NK-92 (cell line): ENCODE data around the gene TMEM132D.
"Not testable (repeated sequence)": the region's sequence is repeated elsewhere in the genome, so short reads cannot be mapped to it uniquely, and the experiment has no call there.

Experiments
- DNase-seq: peaks from one replicate; lab custom pipeline; 2025; ENCODE audit not compliant: unreplicated experiment; lab: John Stamatoyannopoulos, UW

Gene TMEM132D

DNA sequence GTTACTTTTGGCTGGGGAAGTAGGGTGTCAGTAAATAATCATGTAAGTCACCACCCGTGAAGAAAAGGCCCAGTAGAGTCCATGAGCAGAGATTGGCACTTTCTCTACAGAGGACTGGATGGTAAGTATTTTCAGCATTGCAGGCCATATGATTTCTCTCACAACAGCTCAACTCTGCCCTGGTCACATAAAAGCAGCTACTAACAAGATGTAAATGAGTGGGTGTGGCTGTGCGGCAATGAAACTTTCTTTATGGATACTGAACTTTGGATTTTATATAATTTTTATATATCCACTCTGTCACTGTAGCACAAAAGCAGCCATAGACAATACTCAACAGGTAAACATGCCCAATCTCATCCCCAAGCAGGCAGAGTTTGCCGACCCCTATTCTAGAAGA, 706.9 kb downstream of the TMEM132D start:
- DNase-seq: no peak

DNA sequence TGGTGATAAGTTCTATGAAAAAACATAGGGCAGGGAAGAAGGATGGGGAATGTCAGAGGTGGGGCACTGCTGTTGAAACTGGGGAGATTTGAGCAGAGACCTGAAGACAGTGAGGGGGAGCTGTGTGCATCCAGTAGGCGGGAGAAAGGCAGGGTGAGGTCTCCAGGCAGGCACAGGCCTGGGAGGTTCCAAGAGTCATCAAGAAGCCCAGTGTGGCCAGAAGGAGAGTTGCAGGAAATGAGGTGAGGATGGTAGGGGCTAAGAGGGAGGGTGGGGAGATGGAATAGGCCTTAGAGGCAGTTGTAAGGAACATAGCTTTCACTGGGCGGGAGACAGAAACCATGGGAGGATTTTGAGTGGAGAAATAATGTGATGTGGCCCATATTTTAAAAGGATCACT, 708.7 kb downstream of the TMEM132D start:
- DNase-seq: no peak

DNA sequence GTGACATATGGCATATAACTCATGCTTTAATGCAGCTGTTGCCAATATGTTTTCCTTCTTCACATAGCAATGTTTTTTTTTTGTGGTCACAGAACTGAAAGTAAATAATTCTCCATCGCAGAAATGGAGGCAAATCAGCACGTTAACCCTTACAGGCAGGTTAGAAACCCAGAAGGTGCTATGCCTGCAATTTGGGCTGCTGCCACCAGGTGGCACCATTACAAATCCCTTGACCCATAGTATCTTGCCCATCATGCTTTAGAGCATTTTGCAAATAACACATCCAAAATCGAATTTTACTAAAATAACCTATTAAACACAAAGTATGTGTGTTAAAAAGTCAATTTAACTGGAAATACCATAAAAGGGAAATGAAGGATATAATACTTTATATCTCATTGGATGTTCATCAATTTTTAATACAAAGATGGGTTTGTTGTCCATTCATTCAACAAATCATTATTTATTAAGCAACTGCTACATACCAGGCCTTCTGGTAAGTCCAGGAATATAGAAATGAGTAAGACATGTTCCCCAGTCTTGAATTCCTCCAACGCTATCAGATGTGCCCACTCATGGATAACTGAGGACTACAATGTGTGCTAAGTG, 710.5 kb downstream of the TMEM132D start:
- no peak for DNase-seq

DNA sequence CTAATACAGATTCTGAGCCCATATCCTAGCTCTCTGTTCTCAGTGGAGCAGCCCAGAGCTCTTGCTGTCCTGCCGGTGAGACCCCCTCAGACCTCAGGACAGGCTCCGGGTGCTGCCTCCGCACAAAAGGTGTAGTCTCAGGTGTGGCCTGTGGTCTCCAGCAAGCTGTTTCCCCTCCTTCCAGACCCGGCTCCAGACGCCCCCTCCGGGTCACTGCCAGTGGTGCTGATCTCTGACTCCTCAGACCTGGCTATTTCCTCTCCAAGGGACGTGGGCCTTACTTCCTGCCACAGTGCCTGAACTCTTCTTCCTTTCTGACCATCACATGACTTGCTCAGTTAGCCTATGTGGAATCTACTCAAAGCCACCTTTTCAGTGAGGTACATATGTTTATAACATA, 713.0 kb downstream of the TMEM132D start:
- no peak for DNase-seq

DNA sequence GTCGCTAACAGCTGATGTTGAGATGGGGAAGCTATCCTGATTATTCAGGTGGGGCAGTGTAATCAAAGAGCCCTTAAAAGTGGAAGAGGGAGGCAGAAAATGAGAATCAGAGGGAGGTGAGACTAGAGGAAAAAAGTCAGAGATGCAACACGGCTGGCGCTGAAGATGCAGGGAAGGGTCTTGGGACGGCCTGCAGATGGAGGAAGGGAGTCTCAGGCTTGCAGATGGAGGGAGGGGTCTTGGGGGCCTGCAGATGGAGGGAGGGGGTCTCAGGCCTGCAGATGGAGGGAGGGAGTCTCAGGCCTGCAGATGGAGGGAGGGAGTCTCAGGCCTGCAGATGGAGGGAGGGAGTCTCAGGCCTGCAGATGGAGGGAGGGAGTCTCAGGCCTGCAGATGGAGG, 713.9 kb downstream of the TMEM132D start:
- DNase-seq: not testable (repeated sequence)

DNA sequence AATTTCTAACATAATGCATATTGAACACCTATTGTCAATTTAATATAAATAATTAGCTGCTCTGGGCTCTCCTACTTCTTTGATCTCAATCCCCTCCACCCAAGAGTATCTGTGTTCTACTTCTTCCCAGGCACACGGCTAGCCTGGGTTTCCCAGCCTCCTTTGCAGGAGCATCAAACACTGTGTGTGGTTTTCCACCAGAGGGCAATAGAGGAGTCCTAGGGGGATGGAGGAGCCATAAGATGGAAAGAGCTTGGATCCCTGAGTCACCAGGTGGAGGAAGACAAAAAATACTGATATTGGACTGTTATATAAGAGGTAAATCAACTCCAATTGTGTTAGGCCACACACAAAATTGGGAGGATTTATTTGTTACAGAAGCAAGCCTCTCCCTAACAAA, 716.9 kb downstream of the TMEM132D start:
- DNase-seq: no peak

DNA sequence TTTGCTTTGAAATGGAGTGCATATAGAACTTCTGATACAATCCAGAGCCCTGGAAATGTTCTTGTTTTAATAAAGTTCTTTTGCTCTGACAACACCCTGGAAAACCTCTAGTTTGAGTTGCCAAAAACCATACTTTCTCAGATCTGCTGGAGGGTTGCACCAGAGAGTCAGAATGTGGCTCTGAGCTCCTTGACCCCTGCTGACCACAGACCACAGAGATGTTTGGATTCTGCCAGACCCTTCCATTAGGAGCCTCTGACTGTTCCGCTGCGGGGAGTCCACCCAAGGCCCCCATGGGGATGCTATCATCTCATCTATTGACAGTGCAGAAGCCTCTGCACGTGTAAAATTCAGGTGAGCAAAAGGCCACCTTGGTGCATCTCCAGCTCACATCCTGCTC, 718.0 kb downstream of the TMEM132D start:
- no peak for DNase-seq

DNA sequence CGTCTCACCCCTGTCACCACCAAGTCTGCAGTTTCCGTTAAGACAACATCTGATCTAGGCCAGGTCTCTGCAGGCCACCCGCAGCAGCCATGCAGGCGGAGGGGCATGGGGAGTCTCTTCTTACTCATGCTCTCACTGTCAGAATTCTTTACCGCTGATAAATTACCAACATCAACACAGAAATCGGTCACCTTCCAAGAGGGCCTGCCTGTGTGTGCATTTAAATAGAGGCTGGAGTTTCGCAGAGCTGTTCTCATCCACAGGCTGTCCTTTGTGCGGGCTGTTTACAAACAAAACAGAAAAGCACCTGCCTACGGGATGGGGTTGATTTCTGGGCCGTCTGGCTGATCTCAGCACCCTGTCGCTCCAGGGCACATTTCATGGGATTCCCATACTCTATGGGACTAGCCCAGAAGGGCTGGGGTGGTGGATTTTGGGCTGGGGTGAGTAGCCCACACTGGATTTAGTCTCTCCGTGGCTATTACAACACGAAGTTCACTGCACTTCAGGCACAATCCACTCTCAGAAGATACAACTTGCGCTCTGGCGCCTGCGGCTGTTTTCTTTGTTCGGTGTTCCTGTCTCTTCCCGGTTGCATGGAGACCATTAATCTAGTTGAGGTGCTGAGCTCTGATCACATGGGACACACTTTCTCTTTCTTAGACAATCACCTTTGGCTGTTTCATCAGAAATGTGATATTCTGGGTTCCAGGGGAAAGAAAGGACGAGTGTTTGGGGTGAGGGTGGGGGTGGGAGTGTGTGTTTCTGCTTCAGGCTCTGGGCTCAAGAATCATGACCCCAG, 719.5 kb downstream of the TMEM132D start:
- DNase-seq: no peak

DNA sequence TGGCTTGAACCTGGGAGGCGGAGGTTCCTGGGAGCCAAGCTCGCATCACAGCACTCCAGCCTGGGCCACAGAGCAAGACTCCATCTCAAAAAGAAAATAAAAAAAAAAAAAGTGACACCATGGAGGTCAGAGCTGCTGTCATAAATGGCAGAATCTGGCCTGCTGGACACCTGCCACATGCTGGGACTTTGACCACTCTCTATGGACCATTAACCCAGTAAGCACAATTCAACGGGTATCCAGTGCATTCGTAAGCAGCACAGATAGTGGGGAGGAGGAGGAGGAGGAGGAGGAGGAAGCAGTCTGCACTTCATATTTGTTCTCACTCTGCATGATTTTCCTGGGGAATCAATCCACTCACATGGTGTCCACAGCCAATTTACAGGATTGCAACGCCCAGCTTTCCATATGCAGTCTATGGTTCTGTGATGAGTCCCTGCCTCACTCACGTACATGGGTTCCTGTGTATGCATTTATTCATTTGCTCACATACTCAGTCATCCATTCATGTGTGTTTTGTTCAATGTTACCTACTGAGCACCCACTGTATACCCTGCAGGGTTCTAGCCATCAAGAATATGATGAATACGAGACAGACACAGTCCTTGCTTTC, 723.8 kb downstream of the TMEM132D start:
- no peak for DNase-seq

DNA sequence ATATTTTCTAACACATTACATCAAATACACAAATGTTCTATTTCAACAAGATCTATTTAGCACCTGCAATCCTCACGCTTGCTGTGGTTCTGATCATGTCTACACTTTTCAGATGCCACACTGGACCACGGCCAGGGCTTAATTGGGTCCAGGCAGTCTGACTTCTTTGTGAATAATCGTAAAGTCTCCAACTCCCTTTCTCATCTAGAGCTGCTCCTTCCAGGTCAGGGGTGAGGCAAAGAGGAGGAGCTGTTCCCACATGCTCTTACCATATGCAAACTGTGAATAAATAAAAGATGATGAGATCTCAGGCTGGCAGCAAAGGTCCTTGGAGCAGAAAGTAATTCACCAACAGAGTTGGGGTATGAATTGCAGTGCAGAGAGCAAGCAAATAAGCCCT, 733.9 kb downstream of the TMEM132D start:
- no peak for DNase-seq

DNA sequence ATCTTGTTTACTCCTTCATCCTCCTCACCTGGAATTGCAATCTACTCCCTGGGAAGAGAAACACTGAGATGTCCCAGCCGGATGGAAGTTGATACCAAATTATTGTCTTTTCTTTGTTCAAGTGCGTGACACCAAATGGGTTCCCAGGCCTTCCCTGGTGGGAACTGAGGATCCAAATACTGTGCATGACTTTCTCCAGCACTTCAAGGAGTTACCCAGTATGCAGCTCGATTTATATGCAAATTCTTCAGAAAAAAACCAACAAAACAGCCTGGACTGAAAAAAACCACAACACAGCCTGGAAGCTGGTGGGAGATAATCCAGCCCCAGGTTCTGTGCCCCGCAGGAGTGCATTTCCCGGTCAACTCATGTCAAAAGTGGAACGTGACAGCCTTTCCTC, 740.0 kb downstream of the TMEM132D start:
- no peak for DNase-seq

DNA sequence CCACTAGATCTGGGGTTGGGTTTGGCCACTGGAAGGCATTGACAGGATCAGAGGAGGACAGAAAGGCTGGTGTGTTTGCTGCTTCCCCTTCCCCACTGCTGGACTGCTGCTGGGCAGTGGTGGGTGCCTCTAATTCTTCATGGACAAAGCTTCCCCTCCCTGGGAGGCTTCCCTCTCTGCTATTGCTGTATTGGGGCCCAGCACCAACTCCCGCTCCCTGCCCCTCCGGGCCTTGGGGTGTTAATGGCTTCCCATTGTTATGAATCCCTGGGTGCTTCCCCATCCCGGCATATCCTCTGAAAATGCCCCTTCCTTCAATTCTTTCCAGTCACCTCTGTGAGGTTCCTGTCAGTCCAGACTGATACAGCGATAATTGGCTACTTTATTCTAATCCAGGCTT, 740.4 kb downstream of the TMEM132D start:
- no peak for DNase-seq

DNA sequence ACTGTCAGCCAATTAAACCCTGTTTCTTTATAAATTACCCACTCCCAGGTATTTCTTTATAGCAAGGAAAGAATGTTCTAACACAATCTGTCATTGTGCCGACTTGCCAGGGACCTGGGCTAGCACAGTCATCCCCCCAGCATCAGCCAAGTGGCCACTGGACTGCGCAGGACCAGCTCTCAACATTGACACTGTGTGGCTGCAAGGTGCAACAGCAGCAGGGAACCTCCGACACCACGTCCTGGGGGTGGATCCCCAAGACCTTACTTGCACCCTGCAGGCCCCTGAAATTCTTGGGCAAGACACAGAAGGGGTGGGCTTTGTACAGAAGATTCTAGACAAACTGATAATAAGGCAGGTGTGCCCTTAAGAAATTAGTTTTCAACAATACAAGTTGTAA, 741.0 kb downstream of the TMEM132D start:
- no peak for DNase-seq

DNA sequence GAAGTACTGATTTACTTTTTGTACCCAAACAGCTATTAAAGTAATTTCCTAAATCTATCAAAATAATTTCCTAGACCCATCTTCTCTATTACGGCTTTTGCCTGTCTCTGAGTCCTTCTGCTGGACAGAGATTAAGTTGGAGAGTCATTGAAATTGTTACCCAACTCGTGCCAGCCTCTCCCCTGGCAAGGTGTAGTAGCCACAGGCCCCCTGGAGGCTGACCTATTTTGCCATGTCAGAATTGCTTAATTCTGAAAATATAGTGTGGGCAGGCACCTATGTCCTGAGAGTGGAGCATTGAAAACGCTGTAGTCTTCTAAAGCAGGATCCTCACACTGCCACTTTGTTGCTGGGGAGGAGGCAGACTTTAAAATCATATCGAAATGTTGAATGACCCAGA, 742.3 kb downstream of the TMEM132D start:
- no peak for DNase-seq

DNA sequence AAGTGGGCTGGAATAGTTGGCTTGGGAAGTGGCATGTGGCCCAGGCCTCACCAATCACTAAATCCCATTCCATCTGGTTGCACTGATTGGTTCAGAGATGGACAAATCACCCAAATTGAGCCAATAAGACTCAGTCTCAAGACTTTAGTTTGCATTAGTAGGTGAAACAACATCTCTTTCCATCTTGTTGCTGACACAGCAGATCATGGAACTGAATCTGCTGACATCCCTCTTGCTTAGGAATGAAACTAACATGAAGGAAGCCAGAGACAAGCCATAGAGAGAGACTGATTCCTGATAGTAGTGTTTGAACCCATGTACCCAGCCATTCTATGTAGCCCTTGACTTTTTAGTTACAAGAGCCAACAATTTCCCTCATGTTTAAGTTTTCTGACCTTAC, 743.5 kb downstream of the TMEM132D start:
- DNase-seq: no peak

DNA sequence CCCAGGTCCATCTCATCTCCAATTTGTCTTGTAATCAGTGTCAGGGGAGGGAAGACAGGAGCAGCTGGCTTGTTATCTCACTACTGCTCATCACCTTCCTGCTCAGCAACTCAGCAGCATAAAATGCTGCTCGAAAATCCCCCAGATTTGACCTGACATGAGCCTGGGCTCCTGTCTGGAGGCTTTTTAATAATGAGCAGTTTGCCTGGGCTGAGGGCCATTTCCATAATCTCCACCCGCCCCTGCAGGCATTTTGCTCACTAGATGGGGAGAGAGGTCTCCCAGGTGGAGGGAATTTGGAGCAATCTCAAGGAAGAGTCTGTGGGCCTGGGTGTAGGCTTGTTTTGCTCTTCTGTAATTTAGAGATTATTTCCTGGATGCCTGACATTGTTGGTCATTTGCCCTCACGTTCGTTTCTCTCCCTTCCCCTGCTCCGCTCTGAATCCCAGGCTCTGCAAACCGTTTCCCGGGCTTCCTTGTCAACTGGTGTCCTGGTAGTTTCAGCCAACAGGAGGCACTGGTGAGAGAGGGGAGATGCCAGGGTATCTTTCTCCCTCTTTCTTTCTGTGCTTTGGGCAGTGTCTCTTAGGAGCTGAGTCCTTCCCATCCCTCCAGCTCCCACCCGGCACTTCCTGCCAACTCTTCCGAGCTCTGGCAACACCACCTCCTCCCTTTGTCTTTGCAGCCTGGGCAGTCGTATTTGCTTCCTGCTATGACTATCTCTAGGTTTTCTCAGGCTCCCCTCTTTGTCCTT, 751.3 kb downstream of the TMEM132D start:
- DNase-seq: no peak

DNA sequence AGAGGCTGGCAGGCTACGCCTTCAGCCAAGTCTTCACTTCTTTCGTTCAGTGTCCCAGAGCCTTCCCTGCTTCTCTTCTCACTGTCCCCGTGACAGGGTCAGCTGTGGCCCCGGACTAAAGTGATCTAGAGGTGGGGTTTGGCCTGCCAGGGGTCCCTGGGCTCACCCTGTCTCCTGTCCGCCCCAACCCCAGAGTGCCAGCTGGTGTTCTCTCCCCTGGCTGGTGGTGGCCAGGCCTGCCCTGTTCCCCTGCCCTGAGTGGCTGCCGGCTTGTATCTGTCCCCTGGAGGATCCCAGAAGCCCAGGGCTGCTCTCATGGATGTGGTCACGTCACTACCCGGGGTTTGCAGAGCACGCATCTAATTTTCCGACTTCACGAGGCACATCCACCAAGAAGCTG, 753.1 kb downstream of the TMEM132D start:
- no peak for DNase-seq

DNA sequence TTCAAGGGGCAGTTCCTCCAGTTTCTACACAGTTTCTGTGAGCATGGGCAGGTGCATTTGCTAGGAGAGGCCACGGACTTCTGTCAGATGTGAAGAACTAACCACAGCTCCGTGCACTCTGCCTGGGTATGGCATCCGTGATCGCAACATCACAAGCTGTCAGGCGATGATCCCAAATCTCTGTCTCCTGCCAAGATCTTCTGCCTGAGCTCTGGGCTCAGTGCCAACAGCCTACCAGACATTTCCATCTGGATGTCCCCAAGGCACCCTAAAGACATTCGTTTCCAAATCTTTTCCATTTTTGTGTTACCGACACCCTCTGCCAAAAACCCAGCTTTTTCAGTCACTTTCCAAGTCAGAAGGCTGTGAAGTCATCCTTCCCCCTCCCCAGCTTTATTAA, 758.4 kb downstream of the TMEM132D start:
- no peak for DNase-seq

DNA sequence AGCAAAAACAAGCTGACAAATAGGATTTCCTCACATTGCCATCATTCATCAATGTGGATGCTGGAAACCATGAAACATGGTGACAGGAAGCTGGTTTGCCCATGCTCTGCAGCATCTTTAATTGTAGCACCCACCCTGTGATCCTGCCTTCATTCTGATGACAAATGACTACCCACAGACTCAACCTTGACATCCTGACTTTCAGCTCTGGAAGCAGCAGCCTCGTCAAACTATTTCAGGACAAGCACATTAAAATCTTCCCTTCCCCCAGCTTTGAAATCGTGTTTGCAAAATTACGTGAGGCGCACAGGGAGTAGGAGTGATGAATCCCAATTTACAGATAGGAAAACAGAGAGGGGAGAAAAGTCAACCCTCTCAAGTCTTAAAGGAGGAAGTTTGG, 765.0 kb downstream of the TMEM132D start:
- DNase-seq: no peak

DNA sequence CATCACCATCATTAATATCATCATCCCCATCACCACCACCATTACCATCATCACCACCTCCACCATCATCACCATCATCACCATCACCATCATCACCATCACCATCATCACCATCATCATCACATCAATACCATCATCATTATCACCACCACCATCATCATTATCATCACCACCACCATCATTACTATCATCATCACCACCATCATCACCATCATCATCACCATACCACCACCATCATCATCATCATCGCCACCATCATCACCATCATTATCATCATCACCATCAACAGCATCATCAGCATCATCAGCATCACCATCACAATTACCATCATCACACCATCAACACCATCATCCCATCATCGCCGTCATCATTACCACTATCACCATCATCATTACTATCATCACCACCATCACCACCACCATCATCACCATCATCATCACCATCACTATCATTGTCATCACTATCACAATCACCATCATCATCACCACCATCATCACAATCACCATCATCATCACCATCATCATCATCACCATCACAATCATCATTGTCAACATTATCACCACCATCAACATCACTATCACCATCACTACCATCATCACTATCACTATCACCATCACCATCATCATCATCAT, 767.0 kb downstream of the TMEM132D start:
- DNase-seq: no peak

DNA sequence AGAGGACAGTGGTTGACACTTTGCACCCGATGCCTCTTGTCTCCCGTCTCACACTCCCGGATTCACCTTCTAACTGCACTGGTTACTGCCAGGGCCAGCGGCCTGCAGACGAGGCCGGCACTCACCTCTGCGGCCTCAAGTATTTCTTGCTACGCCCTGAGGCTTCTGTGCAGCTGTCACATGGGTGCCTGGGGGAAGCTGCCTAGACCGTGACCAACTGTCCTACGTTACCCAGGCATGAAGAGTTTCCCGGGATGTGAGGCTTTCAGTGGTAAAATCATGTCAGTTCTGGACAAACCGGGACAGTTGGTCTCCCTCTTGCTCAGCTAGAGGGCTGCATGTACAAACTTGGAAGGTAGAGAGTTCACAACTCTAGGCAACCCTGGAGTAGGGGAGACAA, 776.1 kb downstream of the TMEM132D start:
- no peak for DNase-seq
